ENCODE data around the gene XXYLT1. TPM values are rescaled to one million over a fixed set of nuclear protein-coding genes. Genes with fewer than 3 reads are reported as not detected.
A peak's percentile ranks its signal among the peaks of the same experiment; 100 is the strongest.

The XXYLT1 gene
- total and polyA plus RNA-seq, 2 of the 8 experiments (the other 6 are each of a cell fraction or from before 2014, with no cell fraction given): 18.9 to 23.8 TPM

DNA sequence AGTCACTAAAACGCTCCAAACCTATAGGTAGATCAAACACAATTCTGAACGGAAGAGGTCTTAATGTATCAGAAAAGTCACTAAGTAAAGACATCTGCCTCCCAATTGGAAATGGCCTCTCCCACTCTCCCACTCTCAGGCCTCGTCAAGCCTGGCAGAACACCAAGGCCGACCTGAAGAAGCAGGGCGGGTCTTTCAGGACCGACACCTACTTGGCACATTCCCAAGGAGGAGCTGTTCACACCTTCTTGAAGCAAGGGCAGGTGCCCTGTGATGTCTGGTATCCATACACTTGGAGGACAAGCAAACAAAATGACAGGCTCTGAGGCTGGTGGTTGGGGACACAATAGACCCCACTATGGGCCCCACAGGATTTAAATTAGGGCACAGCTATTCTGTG, 30.0 kb downstream of the XXYLT1 start:
- CTCF ChIA-PET (ENCODE audit: partially characterized antibody): interaction anchor here (1.0 to 4.0 kb wide), 7 partner anchors 9 to 179 kb away, joined by 3 to 14 read pairs (median 3); no protein-coding TSS in a partner anchor

More for the DNA sequence above, 30.0 kb downstream of the XXYLT1 start:
- H4K20me1 ChIP-seq (replicated peaks in 1 of 2; ENCODE audit: control insufficient read depth in 1 of 2, insufficient read depth in 2 of 2, low read length in 2 of 2): peaks cover 3 to 14% of the 10 kb centered on the region in 2 experiments
- H3K4ac ChIP-seq (replicated peaks; ENCODE audit: insufficient read length, low read depth, low read length): no peak overlapping the region
- no peaks in the 10 kb centered on the region for H3K9me3 ChIP-seq (ENCODE audit: insufficient read depth in 2 of 2, low read depth in 1 of 2, low read length in 1 of 2)
- FAIRE-seq (no peak), DNase-seq (ENCODE audit: low read depth in 1 of 2, low spot score in 2 of 2) (peak in 1 of 2 experiments; percentile 39)
- no peak overlapping the region for H2BK120ac ChIP-seq (replicated peaks; ENCODE audit: low read depth, low read length)
- H2BK15ac ChIP-seq (ENCODE audit: low read length): no peak overlapping the region
- no peak overlapping the region for H2BK12ac ChIP-seq (ENCODE audit: low read depth, low read length)
- H4K8ac ChIP-seq (ENCODE audit: extremely low read depth, insufficient read depth, low read length): no peak overlapping the region; the same call in 1 of the 2 replicates
- H3K79me2 ChIP-seq (ENCODE audit: control insufficient read depth in 1 of 2, insufficient read depth in 2 of 2, low read length in 2 of 2): peaks cover 0 to 45% of the 10 kb centered on the region in 2 experiments; a peak in 2 of 4 replicates
- no peak overlapping the region for H3K23ac ChIP-seq (ENCODE audit: insufficient read length)
- peaks cover 18% of the 10 kb centered on the region; the same call in 1 of the 2 replicates for H3K79me1 ChIP-seq (ENCODE audit: low read depth, low read length)
- no peak for TF ChIP-seq JUN (IDR thresholded peaks at IDR 0.05; ENCODE audit: low read depth, low read length)
- no peak for TF ChIP-seq KDM5A (IDR thresholded peaks at IDR 0.05; ENCODE audit: low read length)
- no peak for TF ChIP-seq TBP (IDR thresholded peaks at IDR 0.05; ENCODE audit: low read depth, low read length)
- TF ChIP-seq NANOG (IDR thresholded peaks at IDR 0.05; ENCODE audit: insufficient read depth, low read depth, low read length, poor library complexity, severe bottlenecking): no peak
- TF ChIP-seq FOSL1 (IDR thresholded peaks at IDR 0.05; ENCODE audit: insufficient read depth, low read depth, low read length): no peak
- TF ChIP-seq JUND (IDR thresholded peaks at IDR 0.05; ENCODE audit: low read length): no peak
- no peak for TF ChIP-seq KDM4A (IDR thresholded peaks at IDR 0.05; ENCODE audit: low read depth, low read length, severe bottlenecking)
- no peak for TF ChIP-seq EP300 (IDR thresholded peaks at IDR 0.05; ENCODE audit: borderline replicate concordance in 1 of 2, low read depth in 2 of 2, low read length in 2 of 2)
- TF ChIP-seq SAP30 (IDR thresholded peaks at IDR 0.05; ENCODE audit: insufficient read depth, insufficient replicate concordance, low read length): no peak
- TF ChIP-seq BRCA1 (IDR thresholded peaks at IDR 0.05; ENCODE audit: low read depth, low read length): no peak
- no peak for TF ChIP-seq TAF7 (optimal IDR thresholded peaks at IDR 0.05; ENCODE audit: borderline replicate concordance, low read depth, low read length)
- no peak for TF ChIP-seq ZNF274 (IDR thresholded peaks at IDR 0.05; ENCODE audit: borderline replicate concordance, extremely low read depth, low read length)
- no peak for TF ChIP-seq CBX8 (IDR thresholded peaks at IDR 0.05; ENCODE audit: borderline replicate concordance, low read depth, low read length)
- no peaks in the 10 kb centered on the region; a peak in 1 of 8 replicates for H3K36me3 ChIP-seq (ENCODE audit: control insufficient read depth in 2 of 4, insufficient read depth in 4 of 4, low read length in 3 of 4)
- no peak overlapping the region for H3K18ac ChIP-seq (ENCODE audit: extremely low read depth, low read length)
- H3K4me3 ChIP-seq (ENCODE audit: extremely low read depth in 1 of 4, insufficient read depth in 2 of 4, low read depth in 3 of 4, low read length in 4 of 4): no peak overlapping the region
- no peak overlapping the region for H2AK5ac ChIP-seq (ENCODE audit: low read depth, low read length)
- POLR2A ChIA-PET (ENCODE audit: partially characterized antibody): interaction anchor here (1.0 kb wide), 1 partner anchor 16 kb away, joined by 3 read pairs; no protein-coding TSS in a partner anchor
- 96% methylated on average over 6 of the region's 6 CpGs; no CpG with 5 or more reads in 1 of the 2 experiments for WGBS, 2 experiments (ENCODE audit: extremely low coverage in 1 of 2, insufficient coverage in 1 of 2, insufficient read length in 1 of 2, insufficient replicate concordance in 2 of 2, low coverage in 1 of 2, low lambda C conversion rate in 2 of 2, missing lambda C conversion rate in 1 of 2)
- H3K4me1 ChIP-seq (replicated peaks in 1 of 4; ENCODE audit: control insufficient read depth in 3 of 4, insufficient read depth in 4 of 4, low read length in 3 of 4): peaks cover 0 to 7% (median 4%) of the 10 kb centered on the region in 4 experiments; a peak in 4 of 7 replicates
- no peak overlapping the region for H2BK20ac ChIP-seq (ENCODE audit: low read length)
- no peak overlapping the region for H2AFZ ChIP-seq (ENCODE audit: low read length)
- H3K4me2 ChIP-seq (ENCODE audit: insufficient read depth in 1 of 2, low read depth in 2 of 2, low read length in 2 of 2): no peak overlapping the region
- 0 out of 2 replicates have a peak, but pooled peaks cover 2% of the 10 kb centered on the region for H3K23me2 ChIP-seq (ENCODE audit: low read depth, low read length)
- no peaks in the 10 kb centered on the region for H3K27me3 ChIP-seq (replicated peaks in 1 of 4; ENCODE audit: control insufficient read depth in 3 of 4, extremely low read depth in 1 of 4, insufficient read depth in 3 of 4, low read length in 3 of 4)
- no peak overlapping the region for H2BK5ac ChIP-seq (ENCODE audit: low read depth, low read length)
- no peak overlapping the region for H3K27ac ChIP-seq (ENCODE audit: low read depth, low read length)
- no peak overlapping the region for H3K9ac ChIP-seq (replicated peaks in 1 of 4; ENCODE audit: extremely low read depth in 1 of 4, low read depth in 3 of 4, low read length in 3 of 4)
- no peak overlapping the region for H4K91ac ChIP-seq (replicated peaks; ENCODE audit: insufficient read length, low read length)
- no peak overlapping the region for H4K5ac ChIP-seq (ENCODE audit: insufficient read length, low read depth, low read length)
- H3K14ac ChIP-seq (ENCODE audit: insufficient read length): no peak overlapping the region
- no peak overlapping the region for H3K56ac ChIP-seq (replicated peaks; ENCODE audit: insufficient read length, low read depth, low read length)
